A673 (cell line): ENCODE measurements around the gene TCL1A.
"Not testable (repeated sequence)": the region's sequence is repeated elsewhere in the genome, so short reads cannot be mapped to it uniquely, and the experiment has no call there.

ENCODE experiments used
- CTCF ChIP-seq: fragments of 300-800, 200-600 bp; sonication (generic); conservative IDR thresholded peaks from 2 replicates; pipeline ENCODE4 v1.5.1; 2017; ENCODE audit warnings: low read depth, mild to moderate bottlenecking, antibody characterized with exemption, low read length, moderate library complexity, mixed read lengths
- EZH2 ChIP-seq: fragments of 200-600 bp; sonication (generic); IDR thresholded peaks from 2 replicates; pipeline ENCODE4 v1.6.1; 2017; ENCODE audit warnings: borderline replicate concordance, low read depth, mild to moderate bottlenecking, mixed read lengths, antibody characterized with exemption, low read length; ENCODE audit not compliant: poor library complexity, severe bottlenecking

GRCh38 chr14:95665530-95665929 is 48.4 kb downstream of the TCL1A start:
- peak; percentile 37 for TF ChIP-seq CTCF
- TF ChIP-seq EZH2: not testable (repeated sequence)
